ENCODE results near the gene ADGB. TPM values are rescaled to one million over a fixed set of nuclear protein-coding genes. Genes with fewer than 3 reads are reported as not detected.
"Not testable (repeated sequence)": the region's sequence is repeated elsewhere in the genome, so short reads cannot be mapped to it uniquely, and the experiment has no call there.

The ADGB gene
- total RNA-seq, 1 experiment from 2014 or later, result not detected

DNA sequence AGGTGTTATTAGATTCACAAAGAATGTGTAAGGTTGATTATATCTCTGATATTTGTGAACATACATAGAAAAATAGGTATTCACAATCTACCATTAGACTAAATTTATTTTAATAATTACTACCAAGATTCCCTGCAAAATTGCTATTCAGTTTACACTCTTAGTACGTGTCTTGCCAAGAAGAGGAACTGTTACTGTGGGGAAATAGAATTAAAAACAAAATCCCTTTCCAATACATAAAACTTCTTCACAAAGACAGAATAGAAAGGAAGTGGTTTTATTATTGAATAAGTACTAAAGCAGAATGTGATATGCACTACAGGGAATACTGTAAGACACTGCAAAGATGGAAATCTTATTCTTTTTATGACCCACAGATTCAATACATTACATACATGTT lies 38.2 kb upstream of the ADGB start:
- Histone ChIP-seq H2AFZ (ENCODE audit: low read depth, low read length, poor library complexity, severe bottlenecking) (no peak overlapping the region), H3K9me3 (ENCODE audit: control insufficient read depth in 1 of 2, insufficient read depth in 1 of 2, low read depth in 1 of 2, low read length in 2 of 2) (no peaks in the 10 kb centered on the region), H3K27ac (ENCODE audit: low read depth, low read length) (no peak overlapping the region), H4K20me1 (ENCODE audit: insufficient read depth) (no peaks in the 10 kb centered on the region), H3K4me3 (replicated peaks in 1 of 2; ENCODE audit: low read depth in 1 of 2, low read length in 2 of 2) (no peak overlapping the region), H3K36me3 (ENCODE audit: control insufficient read depth in 1 of 2, insufficient read depth in 2 of 2, low read length in 2 of 2) (no peaks in the 10 kb centered on the region), H3K27me3 (ENCODE audit: insufficient read depth, low read length) (0 out of 2 replicates have a peak, but pooled peaks cover 5% of the 10 kb centered on the region), H3K79me2 (ENCODE audit: insufficient read depth, low read length) (no peaks in the 10 kb centered on the region), H3K4me2 (ENCODE audit: low read length) (no peak overlapping the region), H3K9ac (ENCODE audit: low read length) (no peak overlapping the region), H3K4me1 (ENCODE audit: control insufficient read depth in 1 of 2, insufficient read depth in 2 of 2, low read length in 2 of 2) (no peaks in the 10 kb centered on the region), H3K9me2 (ENCODE audit: insufficient read depth) (no peaks in the 10 kb centered on the region)
- ChIA-PET CTCF (no interaction called here), RAD21 (ENCODE audit: low non-redundant PET in 1 of 2, low total read pairs in 2 of 2, uncharacterized antibody in 2 of 2, unreplicated experiment in 2 of 2) (no interaction called here), POLR2A (no interaction called here)
- ATAC-seq (no peak), DNase-seq (ENCODE audit: low read depth, low spot score) (no peak)
- BruUV-seq (replicated peaks), result no TSS peak
- intact Hi-C loops (cut with micrococcal nuclease), result no loop called here
- TF ChIP-seq FOSL1 (IDR thresholded peaks at IDR 0.05; ENCODE audit: low read depth), result no peak
- no peak for TF ChIP-seq CEBPB (IDR thresholded peaks at IDR 0.05; ENCODE audit: low read depth)
- TF ChIP-seq, protein P1, sequence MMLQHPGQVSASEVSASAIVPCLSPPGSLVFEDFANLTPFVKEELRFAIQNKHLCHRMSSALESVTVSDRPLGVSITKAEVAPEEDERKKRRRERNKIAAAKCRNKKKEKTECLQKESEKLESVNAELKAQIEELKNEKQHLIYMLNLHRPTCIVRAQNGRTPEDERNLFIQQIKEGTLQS (IDR thresholded peaks at IDR 0.05), result no peak
- TF ChIP-seq EZH2 (IDR thresholded peaks at IDR 0.05), result no peak
- no peak for TF ChIP-seq ZNF274 (IDR thresholded peaks at IDR 0.05; ENCODE audit: low read depth, low read length)
- TF ChIP-seq, protein P2, sequence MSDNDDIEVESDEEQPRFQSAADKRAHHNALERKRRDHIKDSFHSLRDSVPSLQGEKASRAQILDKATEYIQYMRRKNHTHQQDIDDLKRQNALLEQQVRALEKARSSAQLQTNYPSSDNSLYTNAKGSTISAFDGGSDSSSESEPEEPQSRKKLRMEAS (IDR thresholded peaks at IDR 0.05), result no peak
- no peak for TF ChIP-seq POLR2AphosphoS5 (IDR thresholded peaks at IDR 0.05; ENCODE audit: low read depth, low read length)
- TF ChIP-seq TCF7L2 (IDR thresholded peaks at IDR 0.05; ENCODE audit: borderline replicate concordance, extremely low read depth, insufficient read depth, insufficient read length), result no peak
- TF ChIP-seq, protein P3, sequence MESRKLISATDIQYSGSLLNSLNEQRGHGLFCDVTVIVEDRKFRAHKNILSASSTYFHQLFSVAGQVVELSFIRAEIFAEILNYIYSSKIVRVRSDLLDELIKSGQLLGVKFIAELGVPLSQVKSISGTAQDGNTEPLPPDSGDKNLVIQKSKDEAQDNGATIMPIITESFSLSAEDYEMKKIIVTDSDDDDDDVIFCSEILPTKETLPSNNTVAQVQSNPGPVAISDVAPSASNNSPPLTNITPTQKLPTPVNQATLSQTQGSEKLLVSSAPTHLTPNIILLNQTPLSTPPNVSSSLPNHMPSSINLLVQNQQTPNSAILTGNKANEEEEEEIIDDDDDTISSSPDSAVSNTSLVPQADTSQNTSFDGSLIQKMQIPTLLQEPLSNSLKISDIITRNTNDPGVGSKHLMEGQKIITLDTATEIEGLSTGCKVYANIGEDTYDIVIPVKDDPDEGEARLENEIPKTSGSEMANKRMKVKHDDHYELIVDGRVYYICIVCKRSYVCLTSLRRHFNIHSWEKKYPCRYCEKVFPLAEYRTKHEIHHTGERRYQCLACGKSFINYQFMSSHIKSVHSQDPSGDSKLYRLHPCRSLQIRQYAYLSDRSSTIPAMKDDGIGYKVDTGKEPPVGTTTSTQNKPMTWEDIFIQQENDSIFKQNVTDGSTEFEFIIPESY (IDR thresholded peaks at IDR 0.05; ENCODE audit: extremely low read depth, insufficient replicate concordance, low read length), result no peak
- TF ChIP-seq, protein P4, sequence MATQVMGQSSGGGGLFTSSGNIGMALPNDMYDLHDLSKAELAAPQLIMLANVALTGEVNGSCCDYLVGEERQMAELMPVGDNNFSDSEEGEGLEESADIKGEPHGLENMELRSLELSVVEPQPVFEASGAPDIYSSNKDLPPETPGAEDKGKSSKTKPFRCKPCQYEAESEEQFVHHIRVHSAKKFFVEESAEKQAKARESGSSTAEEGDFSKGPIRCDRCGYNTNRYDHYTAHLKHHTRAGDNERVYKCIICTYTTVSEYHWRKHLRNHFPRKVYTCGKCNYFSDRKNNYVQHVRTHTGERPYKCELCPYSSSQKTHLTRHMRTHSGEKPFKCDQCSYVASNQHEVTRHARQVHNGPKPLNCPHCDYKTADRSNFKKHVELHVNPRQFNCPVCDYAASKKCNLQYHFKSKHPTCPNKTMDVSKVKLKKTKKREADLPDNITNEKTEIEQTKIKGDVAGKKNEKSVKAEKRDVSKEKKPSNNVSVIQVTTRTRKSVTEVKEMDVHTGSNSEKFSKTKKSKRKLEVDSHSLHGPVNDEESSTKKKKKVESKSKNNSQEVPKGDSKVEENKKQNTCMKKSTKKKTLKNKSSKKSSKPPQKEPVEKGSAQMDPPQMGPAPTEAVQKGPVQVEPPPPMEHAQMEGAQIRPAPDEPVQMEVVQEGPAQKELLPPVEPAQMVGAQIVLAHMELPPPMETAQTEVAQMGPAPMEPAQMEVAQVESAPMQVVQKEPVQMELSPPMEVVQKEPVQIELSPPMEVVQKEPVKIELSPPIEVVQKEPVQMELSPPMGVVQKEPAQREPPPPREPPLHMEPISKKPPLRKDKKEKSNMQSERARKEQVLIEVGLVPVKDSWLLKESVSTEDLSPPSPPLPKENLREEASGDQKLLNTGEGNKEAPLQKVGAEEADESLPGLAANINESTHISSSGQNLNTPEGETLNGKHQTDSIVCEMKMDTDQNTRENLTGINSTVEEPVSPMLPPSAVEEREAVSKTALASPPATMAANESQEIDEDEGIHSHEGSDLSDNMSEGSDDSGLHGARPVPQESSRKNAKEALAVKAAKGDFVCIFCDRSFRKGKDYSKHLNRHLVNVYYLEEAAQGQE (IDR thresholded peaks at IDR 0.05; ENCODE audit: low read depth), result no peak
- no peak for TF ChIP-seq EGR1 (IDR thresholded peaks at IDR 0.05; ENCODE audit: low read depth)

DNA sequence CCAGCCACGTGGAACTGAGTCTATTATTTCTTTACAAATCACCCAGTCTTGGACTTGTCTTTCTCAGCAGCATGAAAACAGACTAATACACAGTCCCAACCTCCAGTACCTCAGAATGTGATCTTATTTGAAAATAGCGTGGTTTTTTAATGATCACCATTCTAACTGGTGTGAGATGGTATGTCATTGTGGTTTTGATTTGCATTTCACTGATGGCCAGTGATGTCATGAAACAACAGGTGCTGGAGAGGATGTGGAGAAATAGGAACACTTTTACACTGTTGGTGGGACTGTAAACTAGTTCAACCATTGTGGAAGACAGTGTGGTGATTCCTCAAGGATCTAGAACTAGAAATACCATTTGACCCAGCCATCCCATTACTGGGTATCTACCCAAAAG lies 32.1 kb upstream of the ADGB start:
- H4K20me1 ChIP-seq (ENCODE audit: insufficient read depth); H3K4me2 ChIP-seq (ENCODE audit: low read length); H3K9ac ChIP-seq (ENCODE audit: low read length); intact Hi-C loops (cut with micrococcal nuclease); CTCF ChIA-PET; H3K9me3 ChIP-seq (ENCODE audit: control insufficient read depth in 1 of 2, insufficient read depth in 1 of 2, low read depth in 1 of 2, low read length in 2 of 2); H3K27ac ChIP-seq (ENCODE audit: low read depth, low read length); H3K36me3 ChIP-seq (ENCODE audit: control insufficient read depth in 1 of 2, insufficient read depth in 2 of 2, low read length in 2 of 2); POLR2A ChIA-PET; H2AFZ ChIP-seq (ENCODE audit: low read depth, low read length, poor library complexity, severe bottlenecking); H3K79me2 ChIP-seq (ENCODE audit: insufficient read depth, low read length); DNase-seq (ENCODE audit: low read depth, low spot score); ATAC-seq; RAD21 ChIA-PET (ENCODE audit: low non-redundant PET in 1 of 2, low total read pairs in 2 of 2, uncharacterized antibody in 2 of 2, unreplicated experiment in 2 of 2); H3K4me3 ChIP-seq (replicated peaks in 1 of 2; ENCODE audit: low read depth in 1 of 2, low read length in 2 of 2); H3K27me3 ChIP-seq (ENCODE audit: insufficient read depth, low read length); BruUV-seq (replicated peaks); H3K9me2 ChIP-seq (ENCODE audit: insufficient read depth); H3K4me1 ChIP-seq (ENCODE audit: control insufficient read depth in 1 of 2, insufficient read depth in 2 of 2, low read length in 2 of 2): not testable (repeated sequence)

Measured in HCT116 (cell line).